NCI-H2081 (cell line): Measurements from ENCODE around the gene COX19.
A peak's percentile ranks its signal among the peaks of the same experiment; 100 is the strongest.

Experiments used
- DNase-seq, 2 experiments: peaks; one replicate each; lab custom pipeline; 2025; lab: John Stamatoyannopoulos, UW

The COX19 gene, protein sequence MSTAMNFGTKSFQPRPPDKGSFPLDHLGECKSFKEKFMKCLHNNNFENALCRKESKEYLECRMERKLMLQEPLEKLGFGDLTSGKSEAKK

GRCh38 chr7:974820-975681 is at the start of gene COX19:
TSS of gene COX19 (minus strand) at chr7:975549. CDS start at chr7:975509, 40 bp downstream.
- DNase-seq: peak; percentile 88 to 89

- no peak for DNase-seq
Observed at GRCh38 chr7:1024331-1024841, 49.0 kb upstream of the COX19 start.

- DNase-seq: no peak
Observed at GRCh38 chr7:1022801-1023465, 47.6 kb upstream of the COX19 start.

- DNase-seq: no peak
Observed at GRCh38 chr7:1022356-1022755, 47.0 kb upstream of the COX19 start.

DNA sequence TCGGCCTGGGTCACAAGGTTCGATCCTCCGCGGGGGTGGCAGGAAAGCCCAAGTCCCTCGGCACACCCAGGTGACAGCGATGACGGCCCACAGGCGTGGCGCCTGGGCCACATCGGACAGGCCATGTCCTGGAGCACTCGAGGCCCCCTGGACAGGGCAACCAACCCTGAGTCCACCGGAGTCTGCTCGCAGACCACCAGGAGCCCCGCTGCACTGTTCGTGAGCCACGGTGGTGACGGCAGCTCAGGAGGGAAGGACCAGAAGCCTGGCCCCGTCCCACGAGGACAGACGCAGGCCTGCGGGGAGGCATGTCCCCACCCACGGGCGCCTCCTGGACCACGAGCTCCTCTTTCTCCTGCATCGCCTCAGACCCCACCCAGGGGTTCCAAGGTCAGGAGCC is 46.6 kb upstream of the COX19 start:
- no peak for DNase-seq

- no peak for DNase-seq
Observed at GRCh38 chr7:1021366-1021765, 46.0 kb upstream of the COX19 start.

GRCh38 chr7:1020849-1021251 is 45.5 kb upstream of the COX19 start:
- no peak for DNase-seq

GRCh38 chr7:1019789-1020610 is 44.7 kb upstream of the COX19 start:
- DNase-seq: no peak

DNA sequence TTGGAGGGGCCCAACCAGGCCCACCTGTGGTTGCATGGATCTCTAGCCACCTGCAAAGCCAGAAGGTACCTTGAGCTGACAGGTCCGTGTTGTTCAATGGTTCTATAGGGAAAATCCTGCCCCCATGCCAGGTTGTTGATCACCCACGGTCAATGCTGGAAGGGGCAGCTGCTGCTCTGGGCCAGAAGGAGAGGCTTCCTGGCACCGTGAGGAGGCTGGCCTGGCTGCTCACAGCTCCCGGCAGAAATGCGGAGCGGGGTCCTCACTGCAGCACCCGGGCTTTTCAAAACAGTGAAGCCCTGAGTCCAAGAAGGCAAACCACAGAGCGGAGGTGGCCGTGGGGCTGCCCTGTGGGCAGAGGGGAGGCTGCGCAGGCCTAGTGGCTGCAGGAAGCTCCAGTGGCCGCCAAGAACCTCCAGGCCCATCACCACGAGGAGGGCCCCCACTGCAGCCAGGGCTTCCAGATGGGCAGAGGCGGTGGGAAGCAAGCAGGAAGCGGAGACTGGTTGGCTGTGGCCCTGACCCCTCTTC is 44.0 kb upstream of the COX19 start:
- no peak for DNase-seq

GRCh38 chr7:1018334-1018695 is 43.0 kb upstream of the COX19 start:
- no peak for DNase-seq

- no peak for DNase-seq
Observed at GRCh38 chr7:1017586-1018333, 42.4 kb upstream of the COX19 start.

GRCh38 chr7:1016577-1017531 is 41.5 kb upstream of the COX19 start:
- no peak for DNase-seq

- DNase-seq: no peak
Observed at GRCh38 chr7:1015196-1016121, 40.1 kb upstream of the COX19 start.

DNA sequence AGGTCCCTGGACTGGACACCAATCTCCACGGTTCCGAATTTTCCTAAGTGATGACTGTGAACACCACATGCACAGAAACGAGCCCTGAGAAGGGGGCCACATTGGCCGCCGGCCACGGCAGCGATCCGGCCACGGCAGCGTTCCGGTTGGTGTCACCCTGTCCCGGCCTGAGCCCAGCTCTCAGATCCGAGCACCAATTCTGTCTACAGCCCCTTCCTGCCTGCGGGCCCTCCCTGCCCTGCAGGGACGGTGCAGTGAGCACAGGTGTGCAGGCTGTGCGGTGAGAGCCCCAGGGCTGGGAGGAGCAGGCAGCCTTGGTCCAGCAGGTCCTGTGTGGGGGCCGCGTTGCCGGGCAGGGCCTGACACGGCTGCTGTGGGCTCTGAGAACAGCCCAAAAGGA is 39.3 kb upstream of the COX19 start:
- no peak for DNase-seq

DNA sequence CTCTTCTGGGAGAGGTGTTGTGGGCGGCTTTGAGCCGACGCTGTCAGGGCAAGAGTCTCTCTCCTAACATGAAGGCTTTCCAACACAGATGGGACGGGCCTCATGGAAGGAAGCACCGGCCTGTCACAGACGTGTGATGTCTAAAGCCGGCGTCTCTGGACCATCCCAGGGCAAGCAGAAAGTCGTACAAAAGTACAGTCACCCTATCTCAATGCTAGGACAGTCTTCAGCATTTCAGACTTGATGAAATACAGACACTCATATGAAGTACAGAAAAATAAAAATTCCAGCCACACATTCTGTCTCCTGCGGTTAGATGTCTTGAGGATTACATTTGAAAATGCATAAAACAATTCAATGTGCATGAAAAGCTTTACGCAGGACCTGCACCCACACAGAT is 38.2 kb upstream of the COX19 start:
- no peak for DNase-seq

GRCh38 chr7:1012716-1013095 is 37.4 kb upstream of the COX19 start:
- DNase-seq: no peak

GRCh38 chr7:1012004-1012715 is 36.8 kb upstream of the COX19 start:
- DNase-seq: no peak

DNA sequence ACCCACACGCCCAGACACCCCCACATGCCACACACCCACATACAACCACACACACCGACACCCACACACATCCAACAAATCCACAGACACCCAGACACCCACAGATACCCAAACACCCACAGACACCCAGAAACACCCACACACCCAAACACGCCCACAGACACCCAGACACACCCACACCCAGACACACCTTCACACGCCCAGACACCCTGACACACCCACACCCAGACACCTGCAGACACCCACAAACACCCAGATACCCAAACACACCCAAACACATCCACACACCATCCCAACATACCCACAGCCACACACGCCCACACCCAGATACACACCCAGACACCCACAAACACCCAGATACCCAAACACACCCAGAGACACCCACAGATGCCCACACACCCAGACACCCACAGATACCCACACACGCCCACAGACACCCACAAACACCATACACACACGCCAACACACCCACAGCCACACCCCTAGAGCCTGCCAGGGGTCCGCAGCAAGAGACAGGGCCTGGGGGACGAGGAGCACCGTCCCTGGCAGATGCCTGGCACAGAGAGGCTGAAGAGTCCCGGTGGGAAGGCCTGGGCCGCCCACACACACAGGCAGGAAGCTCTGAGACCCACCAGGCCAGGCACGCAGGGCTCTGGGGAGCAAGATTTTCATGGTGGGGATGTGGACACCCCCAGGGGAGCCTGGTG is 36.1 kb upstream of the COX19 start:
- DNase-seq: no peak
